H1 (cell line): Measurements from ENCODE around the gene SSTR3. TPM values are rescaled to one million over a fixed set of nuclear protein-coding genes. Genes with fewer than 3 reads are reported as not detected.

Experiments
- RFX5 ChIP-seq: IDR thresholded peaks from 2 replicates; pipeline ENCODE4 v1.6.1; 2011; ENCODE audit warnings: low read depth, low read length, improper control_type of control experiment, borderline replicate concordance
- RNF2 ChIP-seq: fragments of 200-900, 300-1000 bp; sonication (generic); IDR thresholded peaks from 2 replicates; pipeline ENCODE4 v1.7.1; 2016; ENCODE audit warnings: borderline replicate concordance, low read depth, mild to moderate bottlenecking, antibody characterized with exemption, low read length; ENCODE audit not compliant: poor library complexity, severe bottlenecking; ENCODE audit errors: missing control alignments
- polyA plus RNA-seq, 7 experiments: library from polyadenylated mRNA; depleted of rRNA in 3 of 7; stranded (reverse) in 5 of 7; unstranded in 2 of 7; fragments of >200 nt in 5 of 7; fragments of 200-250 nt in 2 of 7; gene quantifications; 1 replicate in 5 of 7; 2 replicates in 1 of 7; 4 replicates in 1 of 7; pipeline versions ENCODE4 v1.2.1 to v1.2.3, GENCODE V29; 2011 to 2013; ENCODE audit warnings: missing spikeins in 2 of 7, mixed read lengths in 2 of 7
- total RNA-seq: library from RNA; stranded (reverse); fragmentation: NEBNext Ultra II Directional; extraction: Animal tissue kit (Norgen Biotek cat#: 25700); gene quantifications from 2 replicates; pipeline ENCODE4 v1.2.1, GENCODE V29; 2021
- TF ChIP-seq, protein P1 (sequence below): IDR thresholded peaks from 2 replicates; pipeline ENCODE4 v1.6.1; 2012; ENCODE audit warnings: inconsistent platforms

Gene SSTR3
- total and polyA plus RNA-seq, 2 of the 8 experiments (the other 6 are each of a cell fraction or from before 2014, with no cell fraction given), result 0.22 to 0.77 TPM

DNA sequence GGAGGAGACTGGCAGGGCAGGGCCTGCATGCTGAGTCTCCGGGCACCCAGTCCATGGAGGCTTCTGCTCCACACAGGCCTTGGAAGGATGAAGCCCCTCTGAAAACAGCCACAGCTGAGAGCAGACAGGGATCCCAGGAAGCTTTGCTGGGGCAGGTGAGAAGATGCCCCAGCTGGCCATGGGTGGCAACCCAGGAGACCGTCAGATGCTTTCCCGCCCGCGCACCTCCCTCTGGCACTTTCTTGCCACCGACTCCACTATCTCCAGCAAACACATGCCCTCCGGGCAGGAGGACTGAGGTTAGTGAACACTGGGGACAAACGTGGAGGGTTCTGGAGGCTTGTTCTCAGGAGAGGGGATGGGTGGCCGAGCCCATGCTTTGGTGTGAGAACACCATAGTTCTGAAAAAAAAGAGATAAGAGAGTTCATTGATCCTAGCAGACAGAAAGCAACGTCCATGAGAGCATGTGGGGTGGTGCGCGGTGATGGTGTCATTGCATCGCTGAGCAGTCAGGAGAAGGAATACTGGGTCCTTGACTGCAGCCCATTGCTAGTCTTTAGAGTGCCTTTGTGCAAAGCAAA is 26.5 kb downstream of the SSTR3 start (continued):
- no peak for TF ChIP-seq RNF2
- no peak for TF ChIP-seq RFX5
- TF ChIP-seq, protein P1, sequence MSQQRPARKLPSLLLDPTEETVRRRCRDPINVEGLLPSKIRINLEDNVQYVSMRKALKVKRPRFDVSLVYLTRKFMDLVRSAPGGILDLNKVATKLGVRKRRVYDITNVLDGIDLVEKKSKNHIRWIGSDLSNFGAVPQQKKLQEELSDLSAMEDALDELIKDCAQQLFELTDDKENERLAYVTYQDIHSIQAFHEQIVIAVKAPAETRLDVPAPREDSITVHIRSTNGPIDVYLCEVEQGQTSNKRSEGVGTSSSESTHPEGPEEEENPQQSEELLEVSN, result no peak
- TF ChIP-seq, all 59 proteins: peak for 0
